Iris pigment epithelial cell (primary cell): Measurements from ENCODE around the gene RCAN1.
"Not testable (repeated sequence)": the region's sequence is repeated elsewhere in the genome, so short reads cannot be mapped to it uniquely, and the experiment has no call there.

Experiments used
- DNase-seq: peaks from one replicate; pipeline ENCODE4 v3.0.0-alpha.2; 2011; ENCODE audit warnings: low read depth

RCAN1 gene

GRCh38 chr21:34621434-34622350 lies 6.8 kb upstream of the RCAN1 start:
- DNase-seq = no peak

GRCh38 chr21:34619841-34620665 lies 5.1 kb upstream of the RCAN1 start:
- DNase-seq = no peak

DNA sequence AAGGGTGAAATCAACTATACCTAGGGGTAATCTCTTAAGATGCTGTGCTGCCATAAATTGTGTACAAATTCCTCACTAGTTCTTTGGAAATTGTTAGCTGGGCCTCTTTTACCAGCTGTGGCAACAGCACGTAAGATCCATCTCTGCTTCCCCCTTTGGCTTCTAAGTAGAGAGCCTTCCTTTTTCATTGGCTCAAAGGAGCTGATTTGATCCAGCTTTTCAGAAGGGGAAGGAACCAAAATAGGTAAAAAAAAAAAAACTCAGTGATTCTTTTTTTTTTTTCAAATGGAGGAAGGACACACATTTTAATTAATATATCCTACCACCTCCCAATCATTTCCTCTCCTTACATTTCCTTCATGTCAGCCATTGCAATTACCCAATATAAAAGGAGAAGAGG lies 4.0 kb upstream of the RCAN1 start:
- no peak for DNase-seq

- no peak for DNase-seq
These were observed 2.9 kb upstream of the RCAN1 start for GRCh38 chr21:34617753-34618339.

- DNase-seq = no peak
These were observed 538 bp upstream of the RCAN1 start for GRCh38 chr21:34615487-34615814.

DNA sequence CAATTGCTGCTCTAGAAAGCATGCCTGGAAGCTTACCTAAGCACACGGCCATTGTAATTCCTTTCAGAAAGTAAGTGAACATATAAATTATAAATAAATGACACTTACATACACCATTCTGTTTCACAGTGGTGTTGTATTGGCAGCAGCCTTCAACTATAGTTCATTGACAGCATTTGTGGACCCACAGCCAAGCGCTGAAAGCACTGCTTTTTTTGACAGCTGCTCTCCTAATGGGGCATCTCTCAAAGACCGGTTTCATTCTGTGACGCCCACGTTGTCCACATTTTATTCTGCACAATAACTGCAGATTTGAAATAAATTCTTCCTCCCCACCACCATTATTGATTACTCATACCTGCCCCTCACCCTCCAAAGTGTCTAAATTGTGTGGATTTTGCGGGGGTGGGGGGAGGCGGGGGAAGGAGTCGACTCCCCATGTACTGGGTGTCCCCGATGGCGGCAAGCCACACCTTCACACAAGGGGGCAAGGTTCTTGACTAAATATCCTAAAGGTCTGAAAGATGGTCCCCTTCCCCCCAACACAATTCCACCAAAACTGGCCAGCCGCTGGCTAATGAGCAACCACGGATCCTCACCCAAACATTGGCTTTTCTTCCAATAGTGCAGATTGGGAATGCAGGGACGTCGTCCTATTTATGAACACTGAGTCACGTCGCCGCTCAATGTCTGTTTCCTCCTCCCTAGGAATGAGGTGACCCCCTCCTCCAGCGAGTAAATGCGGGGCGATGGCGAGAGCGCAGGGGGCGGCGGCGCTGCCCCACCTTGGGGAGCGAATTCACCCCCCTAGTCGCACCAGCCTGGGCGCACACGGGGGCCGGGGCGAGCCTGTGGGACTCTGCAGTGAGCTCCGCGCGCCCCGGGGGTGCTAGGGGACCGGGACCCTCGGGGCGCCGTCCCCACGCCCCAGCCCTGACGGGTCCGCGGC lies 960 bp downstream of the RCAN1 start:
- DNase-seq = no peak

- no peak for DNase-seq
These were observed 2.4 kb downstream of the RCAN1 start for GRCh38 chr21:34612557-34612956.

GRCh38 chr21:34612056-34612455 lies 2.9 kb downstream of the RCAN1 start:
- DNase-seq = no peak

GRCh38 chr21:34611528-34611927 lies 3.4 kb downstream of the RCAN1 start:
- DNase-seq = no peak

DNA sequence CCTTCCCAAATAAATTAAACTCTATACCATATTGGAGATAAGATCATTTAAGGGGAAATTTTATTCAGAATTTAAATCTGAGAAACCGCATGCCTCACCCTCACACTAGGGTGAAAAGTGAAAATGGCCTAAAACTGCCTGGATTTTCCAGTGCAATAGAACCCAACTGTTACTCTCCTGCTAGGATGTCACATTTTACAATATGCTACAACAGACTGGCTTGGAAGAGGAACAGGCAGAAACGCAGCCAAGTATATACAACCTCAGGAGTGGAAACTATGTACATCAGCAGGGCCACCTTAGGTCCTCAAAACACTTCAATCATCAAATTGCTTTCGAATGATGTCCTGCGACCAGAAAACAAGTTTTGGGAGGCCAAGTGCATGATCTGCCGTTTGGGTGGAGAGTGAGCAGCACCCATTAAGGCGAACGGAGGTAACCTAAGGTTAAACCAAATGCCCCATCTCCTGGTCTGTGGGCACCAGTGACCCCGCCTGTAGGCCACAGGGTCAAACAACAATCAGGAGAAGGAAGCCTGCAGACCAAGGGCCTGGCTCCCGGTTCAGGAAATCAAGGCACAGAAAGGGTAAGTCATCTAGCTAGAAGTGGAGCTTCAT lies 4.9 kb downstream of the RCAN1 start:
- DNase-seq = no peak

DNA sequence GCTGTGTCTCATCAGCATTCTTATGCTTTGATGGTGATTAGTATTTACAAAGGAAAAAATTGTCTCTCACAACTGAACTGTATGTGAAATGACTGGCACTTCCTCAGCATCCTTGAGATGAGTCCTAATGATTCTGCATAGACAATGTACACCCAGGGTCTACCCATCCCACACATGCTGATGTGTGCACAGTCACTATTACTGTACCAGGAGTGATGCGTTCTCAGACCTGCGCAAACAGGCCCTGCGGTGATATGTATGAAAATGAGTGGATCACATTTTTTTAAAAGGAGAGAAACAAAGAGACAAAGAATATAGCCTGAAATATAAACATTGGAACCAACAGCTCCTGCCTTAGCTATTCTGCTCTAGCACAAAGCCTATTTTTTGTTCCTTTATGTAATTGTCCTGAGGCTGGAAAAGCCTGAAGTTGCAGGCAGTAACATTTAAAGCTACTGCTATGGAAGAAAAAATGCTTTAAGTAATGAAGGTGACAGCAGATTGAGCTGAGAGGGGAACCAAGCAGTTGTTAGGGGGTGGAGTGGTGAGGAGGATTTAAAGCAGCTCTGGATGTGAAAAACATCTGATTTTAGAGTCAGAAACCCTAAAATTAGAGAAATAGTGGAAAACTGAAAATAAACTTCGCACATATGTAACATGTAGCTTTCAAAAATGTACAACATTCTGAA lies 5.5 kb downstream of the RCAN1 start:
- DNase-seq = no peak

DNA sequence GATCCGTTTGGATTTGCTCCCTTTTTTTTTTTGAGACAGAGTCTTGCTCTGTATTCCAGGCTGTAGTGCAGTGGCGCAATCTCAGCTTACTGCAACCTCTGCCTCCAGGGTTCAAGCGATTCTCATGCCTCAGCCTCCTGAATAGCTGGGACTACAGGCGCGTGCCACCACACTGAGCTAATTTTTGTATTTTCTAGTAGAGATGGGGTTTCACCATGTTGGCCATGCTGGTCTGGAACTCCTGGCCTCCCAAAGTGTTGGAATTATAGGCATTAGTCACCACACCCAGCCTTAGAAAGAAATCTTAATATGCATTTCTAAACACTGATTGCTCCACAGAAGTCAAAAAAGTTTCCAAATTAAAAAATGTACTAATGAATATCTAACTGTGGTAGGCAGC lies 7.5 kb downstream of the RCAN1 start:
- not testable (repeated sequence) for DNase-seq

DNA sequence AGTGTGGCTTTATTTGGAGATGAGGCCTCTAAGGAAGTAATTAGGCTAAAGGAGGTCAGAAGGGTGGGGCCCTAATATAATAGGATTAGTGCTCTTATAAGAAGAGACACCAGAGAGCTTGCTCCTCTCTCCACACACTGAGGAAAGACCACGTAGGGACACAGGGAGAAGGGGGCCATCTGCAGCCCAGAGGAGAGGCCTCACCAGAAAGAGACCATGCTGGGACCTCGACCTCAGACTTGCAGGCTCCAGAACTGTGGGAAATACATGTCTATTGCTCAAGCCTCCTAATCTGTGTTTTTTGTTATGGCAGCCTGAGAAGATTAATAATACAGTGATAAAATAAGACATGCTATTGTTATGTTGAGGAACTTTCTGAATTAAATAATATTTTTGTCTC lies 8.3 kb downstream of the RCAN1 start:
- DNase-seq = no peak

- DNase-seq = no peak
These were observed 8.9 kb downstream of the RCAN1 start for GRCh38 chr21:34606051-34606450.

GRCh38 chr21:34604956-34605355 lies 10.0 kb downstream of the RCAN1 start:
- DNase-seq = not testable (repeated sequence)

DNA sequence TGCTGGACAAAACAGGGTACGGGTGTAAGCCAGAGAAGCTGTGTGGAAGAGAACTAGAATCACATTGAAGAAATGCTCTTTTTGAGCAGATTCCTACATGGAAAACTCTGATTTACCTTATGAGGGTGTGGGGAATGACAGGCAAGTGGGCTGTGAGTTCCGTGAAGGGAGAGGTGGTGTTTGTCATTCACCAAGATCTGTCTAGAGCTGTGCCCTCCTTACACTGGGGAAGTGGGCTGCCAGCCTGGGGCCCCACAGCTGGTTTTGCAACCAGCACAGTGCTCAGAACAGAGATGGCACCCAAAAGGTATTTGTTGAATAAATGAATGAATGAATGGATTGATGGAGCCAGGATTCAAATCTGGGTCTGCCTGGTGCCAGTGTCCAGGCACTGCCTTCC lies 10.4 kb downstream of the RCAN1 start:
- DNase-seq = no peak

DNA sequence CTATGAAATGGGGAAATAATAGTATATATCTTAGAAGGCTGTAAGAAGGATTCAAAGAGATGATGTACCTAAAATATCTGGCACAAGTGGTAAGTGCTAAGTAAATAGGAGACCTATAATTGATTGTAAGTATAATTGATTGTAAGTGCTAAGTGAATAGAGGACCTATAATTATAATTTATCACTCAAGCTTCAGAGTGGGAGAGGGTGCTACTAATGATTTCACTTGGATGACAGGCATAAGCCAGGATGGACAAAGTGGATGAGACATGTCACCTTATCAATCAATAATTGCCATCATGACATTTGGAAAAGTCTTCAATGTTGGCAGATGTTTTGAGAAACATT lies 11.2 kb downstream of the RCAN1 start:
- DNase-seq = no peak

DNA sequence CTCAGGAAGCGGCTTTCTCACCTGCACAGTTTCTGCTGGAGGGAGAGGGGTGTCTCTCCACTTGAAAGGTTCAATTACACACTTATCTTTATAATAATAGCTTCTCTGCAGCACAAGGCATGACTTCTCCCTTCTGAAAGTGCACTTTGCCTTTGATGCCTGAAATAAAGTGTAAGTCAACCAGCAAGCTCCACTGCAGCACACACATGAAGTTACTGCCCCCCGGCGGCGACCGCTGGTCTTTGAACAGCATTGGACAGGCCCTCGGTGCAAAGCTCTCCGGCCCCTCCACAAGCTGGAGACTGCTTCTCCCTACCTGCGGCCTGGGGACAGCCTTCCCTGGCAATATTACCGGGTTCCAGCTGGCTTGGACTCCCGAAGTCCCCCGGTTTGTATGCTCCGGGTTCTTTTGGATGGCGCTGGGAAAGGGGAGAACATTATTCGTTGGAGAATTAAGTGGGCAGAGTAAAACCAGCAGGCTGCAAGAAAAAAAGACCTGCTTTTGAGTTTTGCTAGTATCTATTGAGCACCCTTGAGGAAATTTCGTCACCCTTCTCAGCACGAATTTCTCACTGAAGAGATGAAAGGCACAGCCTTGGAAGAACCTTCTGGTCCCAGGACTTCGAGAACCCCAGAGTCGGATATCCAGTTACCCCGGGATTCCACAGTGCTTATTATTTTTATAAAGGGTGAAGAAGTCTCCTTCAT lies 11.8 kb downstream of the RCAN1 start:
- DNase-seq = peak; percentile 74

GRCh38 chr21:34602061-34602460 lies 12.9 kb downstream of the RCAN1 start:
- DNase-seq = no peak

- DNase-seq = no peak
These were observed 15.3 kb downstream of the RCAN1 start for GRCh38 chr21:34599534-34600101.
